Thymus (tissue), 11 donors: ENCODE results near the gene APOL6. TPM values are rescaled to one million over a fixed set of nuclear protein-coding genes. Genes with fewer than 3 reads are reported as not detected.
A peak's percentile ranks its signal among the peaks of the same experiment; 100 is the strongest.
"Not testable (repeated sequence)": the region's sequence is repeated elsewhere in the genome, so short reads cannot be mapped to it uniquely, and the experiment has no call there.

Source experiments
- DNase-seq, 9 donors: peaks; one replicate each; pipeline ENCODE4 v3.0.0-alpha.2; 2013; ENCODE audit warnings: low spot score in 9 of 9, low read depth in 6 of 9, missing footprints in 1 of 9
- H3K27ac ChIP-seq, 2 donors: one replicate each; pipeline ENCODE4 v1.5.1; 2013; ENCODE audit warnings: control low read depth in 1 of 2, low read depth in 1 of 2, low read length in 1 of 2, mild to moderate bottlenecking in 1 of 2, moderate library complexity in 1 of 2
- H3K27me3 ChIP-seq, 2 donors: one replicate each; pipeline ENCODE4 v1.5.1; 2013; ENCODE audit warnings: low read length in 1 of 2; ENCODE audit not compliant: control insufficient read depth in 2 of 2, insufficient read depth in 1 of 2
- H3K36me3 ChIP-seq, 2 donors: one replicate each; pipeline ENCODE4 v1.5.1; 2013; ENCODE audit warnings: low read length in 1 of 2, mild to moderate bottlenecking in 1 of 2, moderate library complexity in 1 of 2; ENCODE audit not compliant: control insufficient read depth in 2 of 2, insufficient read depth in 2 of 2
- H3K4me1 ChIP-seq, 2 donors: one replicate each; pipeline ENCODE4 v1.5.1; 2013; ENCODE audit warnings: low read length in 2 of 2; ENCODE audit not compliant: control insufficient read depth in 2 of 2, insufficient read depth in 2 of 2
- H3K4me3 ChIP-seq, 2 donors: one replicate each; pipeline ENCODE4 v1.5.1; 2013; ENCODE audit warnings: low read length in 2 of 2, control low read depth in 1 of 2, mild to moderate bottlenecking in 1 of 2
- H3K9me3 ChIP-seq, 2 donors: one replicate each; pipeline ENCODE4 v1.5.1; 2013; ENCODE audit warnings: low read length in 1 of 2, mild to moderate bottlenecking in 1 of 2; ENCODE audit not compliant: control insufficient read depth in 2 of 2, insufficient read depth in 1 of 2
- WGBS: extraction: QIAGEN DNeasy Blood & Tissue Kit; methylation state at CpG from one replicate; pipeline ENCODE4 v1.1.7; 2013; 5-methylcytosine and 5-hydroxymethylcytosine counted together
- polyA plus RNA-seq: library from polyadenylated mRNA; stranded (reverse); fragments of 200-250 nt; gene quantifications from one replicate; pipeline ENCODE4 v1.2.3, GENCODE V29; 2013
- total RNA-seq: library from RNA; stranded (reverse); fragments of 120-200 nt; gene quantifications from one replicate; pipeline ENCODE4 v1.2.4, GENCODE V29; 2013
- donor health status: healthy.

The APOL6 gene
- total and polyA plus RNA-seq, 2 donors = 9.3 to 19.8 TPM

- WGBS = 78% methylated on average over 4 of the region's 4 CpGs
Observed at GRCh38 chr22:35686298-35686697, 38.1 kb downstream of the APOL6 start.

GRCh38 chr22:35687461-35687860, 39.2 kb downstream of the APOL6 start:
- Histone ChIP-seq H3K27ac (no peak overlapping the region), H3K9me3 (no peaks in the 10 kb centered on the region), H3K4me3 (no peak overlapping the region), H3K4me1 (no peaks in the 10 kb centered on the region), H3K36me3 (no peaks in the 10 kb centered on the region), H3K27me3 (no peaks in the 10 kb centered on the region)
- DNase-seq = no peak
- WGBS = 93% methylated on average over 6 of the region's 6 CpGs

More at GRCh38 chr22:35686298-35686697, 38.1 kb downstream of the APOL6 start:
- Histone ChIP-seq H3K27ac (no peak overlapping the region), H3K9me3 (peaks cover 0 to 1% of the 10 kb centered on the region in 2 donors), H3K4me1 (no peaks in the 10 kb centered on the region), H3K4me3 (no peak overlapping the region), H3K27me3 (no peaks in the 10 kb centered on the region), H3K36me3 (no peaks in the 10 kb centered on the region)
- no peak for DNase-seq

- DNase-seq = no peak
- Histone ChIP-seq H3K9me3 (no peaks in the 10 kb centered on the region), H3K27ac (no peak overlapping the region), H3K36me3 (no peaks in the 10 kb centered on the region), H3K27me3 (no peaks in the 10 kb centered on the region), H3K4me1 (no peaks in the 10 kb centered on the region), H3K4me3 (no peak overlapping the region)
- 87% methylated on average over 10 of the region's 10 CpGs for WGBS
Observed at GRCh38 chr22:35688913-35689675, 40.8 kb downstream of the APOL6 start.

GRCh38 chr22:35690001-35690400, 41.8 kb downstream of the APOL6 start:
- Histone ChIP-seq H3K27me3 (no peaks in the 10 kb centered on the region), H3K36me3 (no peaks in the 10 kb centered on the region), H3K4me3 (no peak overlapping the region), H3K4me1 (no peaks in the 10 kb centered on the region), H3K27ac (no peak overlapping the region), H3K9me3 (no peaks in the 10 kb centered on the region)
- DNase-seq = no peak
- WGBS = 23% methylated on average over 1 of the region's 1 CpG

GRCh38 chr22:35695202-35695601, 47.0 kb downstream of the APOL6 start:
- Histone ChIP-seq H3K36me3 (no peaks in the 10 kb centered on the region), H3K27me3 (no peaks in the 10 kb centered on the region), H3K4me1 (no peaks in the 10 kb centered on the region), H3K27ac (no peak overlapping the region), H3K4me3 (no peak overlapping the region), H3K9me3 (no peaks in the 10 kb centered on the region)
- DNase-seq = peak in 2 of 9 donors; percentile 24 to 54
- 88% methylated on average over 13 of the region's 13 CpGs for WGBS

- Histone ChIP-seq H3K4me1 (no peaks in the 10 kb centered on the region), H3K27me3 (no peaks in the 10 kb centered on the region), H3K36me3 (no peaks in the 10 kb centered on the region), H3K4me3 (no peak overlapping the region), H3K27ac (no peak overlapping the region), H3K9me3 (no peaks in the 10 kb centered on the region)
- DNase-seq = peak in 5 of 9 donors; percentile 30 to 71 (median 42)
- WGBS = 88% methylated on average over 14 of the region's 14 CpGs
Observed at GRCh38 chr22:35697142-35697541, 48.9 kb downstream of the APOL6 start.

- WGBS = 86% methylated on average over 6 of the region's 6 CpGs
- H3K36me3 ChIP-seq, H3K9me3 ChIP-seq, H3K4me1 ChIP-seq, H3K27ac ChIP-seq, H3K27me3 ChIP-seq, H3K4me3 ChIP-seq: not testable (repeated sequence)
- peak in 2 of 9 donors; percentile 20 to 24 for DNase-seq
Observed at GRCh38 chr22:35699852-35700251, 51.6 kb downstream of the APOL6 start.

- Histone ChIP-seq H3K4me1 (no peaks in the 10 kb centered on the region), H3K27ac (no peak overlapping the region), H3K27me3 (no peaks in the 10 kb centered on the region), H3K36me3 (no peaks in the 10 kb centered on the region), H3K4me3 (no peak overlapping the region), H3K9me3 (no peaks in the 10 kb centered on the region)
- WGBS = 95% methylated on average over 7 of the region's 7 CpGs
- no peak for DNase-seq
Observed at GRCh38 chr22:35703861-35704584, 55.8 kb downstream of the APOL6 start.

GRCh38 chr22:35705141-35705540, 56.9 kb downstream of the APOL6 start:
- DNase-seq = no peak
- 94% methylated on average over 3 of the region's 3 CpGs for WGBS
- Histone ChIP-seq H3K27ac (no peak overlapping the region), H3K4me1 (no peaks in the 10 kb centered on the region), H3K36me3 (no peaks in the 10 kb centered on the region), H3K9me3 (no peaks in the 10 kb centered on the region), H3K27me3 (no peaks in the 10 kb centered on the region), H3K4me3 (no peak overlapping the region)
